Measurements from ENCODE around the gene HOXA13. TPM values are rescaled to one million over a fixed set of nuclear protein-coding genes. Genes with fewer than 3 reads are reported as not detected.

Gene HOXA13
- total and polyA plus RNA-seq, 4 donors, result 0.10 TPM; not detected in 3

DNA sequence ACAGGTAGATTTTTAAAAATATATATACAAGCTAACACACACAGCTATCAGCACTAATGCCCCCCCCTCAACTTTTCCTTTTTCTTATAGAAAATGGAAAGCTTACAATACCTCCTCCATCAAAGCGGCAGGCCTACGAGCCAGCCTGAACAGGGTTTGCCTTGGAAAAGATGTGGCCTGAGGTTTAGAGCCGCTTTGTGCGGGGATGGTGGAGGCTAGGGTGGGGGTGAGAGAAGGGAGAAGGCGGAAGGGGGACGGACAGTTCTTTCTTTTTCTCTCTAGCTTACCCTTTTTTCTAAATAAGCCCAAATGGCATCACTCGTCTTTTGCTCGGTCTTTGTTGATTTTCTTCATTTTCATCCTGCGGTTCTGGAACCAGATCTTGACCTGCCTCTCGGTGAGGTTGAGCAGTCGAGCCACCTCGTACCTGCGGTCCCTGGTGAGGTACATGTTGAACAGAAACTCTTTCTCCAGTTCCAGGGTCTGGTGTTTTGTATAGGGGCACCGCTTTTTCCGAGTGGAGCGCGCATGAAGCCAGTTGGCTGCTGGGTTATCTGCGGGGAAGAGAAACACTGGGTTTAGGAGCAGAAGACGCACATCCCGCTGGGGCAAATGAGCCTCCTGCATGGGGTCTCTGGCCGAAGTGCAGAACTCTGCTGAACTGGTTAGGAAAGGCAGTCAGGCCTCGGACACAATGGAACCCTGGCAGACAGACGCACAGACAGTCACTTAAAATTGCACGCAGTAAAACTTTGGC is 36.4 kb downstream of the HOXA13 start:
- Histone ChIP-seq H3K4me1 (ENCODE audit: control insufficient read depth, insufficient read depth, low read length) (peaks cover 72% of the 10 kb centered on the region), H3K27ac (ENCODE audit: low read depth, low read length) (peak overlapping the region; percentile 99), H3K9me3 (ENCODE audit: control insufficient read depth, insufficient read depth, low read length) (no peaks in the 10 kb centered on the region), H3K27me3 (ENCODE audit: control insufficient read depth, insufficient read depth, low read length) (peaks cover 47% of the 10 kb centered on the region), H3K4me3 (ENCODE audit: low read depth, low read length) (peak overlapping the region; percentile 63), H3K36me3 (ENCODE audit: control insufficient read depth, insufficient read depth, low read length) (peaks cover 24% of the 10 kb centered on the region)
- 42% methylated on average over 15 of the region's 24 CpGs for WGBS (ENCODE audit: insufficient coverage)
- DNase-seq (ENCODE audit: low read depth in 4 of 6, low spot score in 6 of 6), result no peak

DNA sequence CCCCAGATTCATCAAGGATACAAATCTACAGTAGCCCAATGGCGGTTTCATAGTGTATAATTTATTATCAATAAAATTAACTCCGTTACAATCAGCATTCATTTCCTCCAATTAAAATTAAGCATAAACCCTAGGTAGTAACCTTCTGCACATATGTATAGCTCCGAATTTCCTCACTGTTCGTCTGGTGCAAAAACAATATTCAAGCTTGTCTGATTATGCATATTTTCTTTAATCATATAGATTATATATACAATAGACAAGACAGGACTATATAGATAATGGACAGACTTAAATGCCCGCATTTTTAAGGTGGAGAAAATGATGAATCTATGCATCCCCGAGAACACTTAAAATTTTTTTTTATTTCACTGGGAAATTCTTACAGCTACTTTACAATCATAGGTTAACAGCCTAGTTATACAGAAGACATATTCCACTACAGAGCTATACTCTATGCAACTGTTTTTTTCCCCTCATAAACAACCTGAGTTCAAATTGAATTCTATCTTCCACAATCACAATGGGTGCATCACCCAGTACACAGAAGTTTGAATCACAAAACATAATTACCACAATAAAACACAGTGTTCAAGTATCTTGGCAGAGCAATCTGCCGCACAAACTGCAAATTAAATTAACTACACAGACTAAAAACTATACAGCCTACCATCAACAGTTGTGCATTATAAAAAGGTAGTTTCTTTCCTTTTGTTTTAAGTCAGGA is 37.2 kb downstream of the HOXA13 start:
- H3K4me3 ChIP-seq (ENCODE audit: low read depth, low read length), result peak overlapping the region; percentile 63
- peaks cover 74% of the 10 kb centered on the region for H3K4me1 ChIP-seq (ENCODE audit: control insufficient read depth, insufficient read depth, low read length)
- DNase-seq (ENCODE audit: low read depth in 4 of 6, low spot score in 6 of 6), result no peak
- 40% methylated on average over 1 of the region's 7 CpGs for WGBS (ENCODE audit: insufficient coverage)
- H3K27me3 ChIP-seq (ENCODE audit: control insufficient read depth, insufficient read depth, low read length), result peaks cover 49% of the 10 kb centered on the region
- H3K27ac ChIP-seq (ENCODE audit: low read depth, low read length), result peak overlapping the region; percentile 99
- peaks cover 24% of the 10 kb centered on the region for H3K36me3 ChIP-seq (ENCODE audit: control insufficient read depth, insufficient read depth, low read length)
- no peaks in the 10 kb centered on the region for H3K9me3 ChIP-seq (ENCODE audit: control insufficient read depth, insufficient read depth, low read length)

DNA sequence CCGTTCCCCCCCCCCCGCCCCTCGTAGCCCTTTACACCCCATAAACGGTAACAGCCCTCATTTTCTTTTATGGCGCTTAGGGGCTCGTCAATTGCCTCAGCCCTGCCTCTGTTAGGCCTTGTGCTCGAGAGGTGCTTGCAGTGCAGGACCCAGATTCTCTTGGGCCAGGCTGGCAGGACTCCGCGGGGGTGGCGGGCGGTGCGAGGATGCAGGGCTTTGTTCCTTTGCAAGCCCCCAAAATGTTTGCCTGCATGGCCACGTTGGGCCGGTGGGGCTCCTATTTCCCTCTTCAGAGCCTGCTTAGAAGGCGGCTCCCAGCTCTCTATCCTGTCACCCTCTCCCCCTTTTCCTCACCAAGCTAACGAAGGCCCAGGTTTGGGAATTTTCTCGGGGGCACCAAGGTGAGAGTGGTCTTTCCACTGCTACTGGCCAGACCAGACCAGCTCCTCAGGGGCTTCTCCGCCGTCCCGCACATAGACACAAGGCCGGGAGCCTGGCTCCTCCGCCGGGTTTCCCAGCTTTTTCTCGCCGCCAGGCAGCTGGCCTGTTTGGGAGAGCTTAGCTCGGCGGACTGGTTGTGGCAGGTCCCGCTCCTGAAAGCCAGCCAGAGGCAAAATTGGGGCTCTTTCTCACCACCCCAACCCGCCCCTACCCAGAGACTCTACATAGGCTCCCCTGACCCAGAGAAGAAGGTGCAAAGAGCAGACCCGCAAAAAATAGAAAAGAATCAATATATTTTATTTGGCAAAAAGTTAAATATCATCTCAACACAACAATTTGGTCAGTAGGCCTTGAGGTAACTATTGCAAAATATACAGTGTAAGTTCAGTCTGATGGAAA is 38.0 kb downstream of the HOXA13 start:
- Histone ChIP-seq H3K4me3 (ENCODE audit: low read depth, low read length) (peak overlapping the region; percentile 63), H3K4me1 (ENCODE audit: control insufficient read depth, insufficient read depth, low read length) (peaks cover 78% of the 10 kb centered on the region), H3K27ac (ENCODE audit: low read depth, low read length) (peak overlapping the region; percentile 99), H3K27me3 (ENCODE audit: control insufficient read depth, insufficient read depth, low read length) (peaks cover 42% of the 10 kb centered on the region), H3K36me3 (ENCODE audit: control insufficient read depth, insufficient read depth, low read length) (peaks cover 24% of the 10 kb centered on the region), H3K9me3 (ENCODE audit: control insufficient read depth, insufficient read depth, low read length) (no peaks in the 10 kb centered on the region)
- WGBS (ENCODE audit: insufficient coverage), result 23% methylated on average over 23 of the region's 30 CpGs
- DNase-seq (ENCODE audit: low read depth in 4 of 6, low spot score in 6 of 6), result no peak

DNA sequence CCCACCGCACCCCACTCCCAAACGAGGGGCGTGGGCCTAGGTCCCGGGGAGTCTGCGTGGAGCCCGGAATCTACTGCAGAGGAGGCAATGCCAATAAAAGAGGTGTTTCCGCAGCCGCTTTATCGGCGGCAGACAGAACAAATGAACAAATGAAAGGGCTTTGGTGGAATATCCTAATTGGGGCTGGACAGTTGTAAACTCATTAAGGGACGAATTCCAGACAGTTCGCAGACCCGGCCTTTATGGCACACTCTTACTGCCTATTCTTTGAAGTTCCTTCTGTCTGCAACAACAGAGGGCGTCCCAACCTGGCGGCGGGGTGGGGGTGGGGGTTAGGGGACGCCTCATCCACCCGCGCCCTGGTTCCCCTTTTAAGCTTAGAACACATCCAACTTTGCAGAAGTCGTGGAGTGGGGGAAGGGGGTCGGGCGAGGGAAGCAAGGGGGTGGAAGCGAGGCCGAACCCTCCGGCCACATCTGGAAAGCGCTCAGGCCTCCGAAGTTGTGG is 38.6 kb downstream of the HOXA13 start:
- Histone ChIP-seq H3K27ac (ENCODE audit: low read depth, low read length) (peak overlapping the region; percentile 99), H3K9me3 (ENCODE audit: control insufficient read depth, insufficient read depth, low read length) (no peaks in the 10 kb centered on the region), H3K4me1 (ENCODE audit: control insufficient read depth, insufficient read depth, low read length) (peaks cover 73% of the 10 kb centered on the region), H3K36me3 (ENCODE audit: control insufficient read depth, insufficient read depth, low read length) (peaks cover 24% of the 10 kb centered on the region), H3K27me3 (ENCODE audit: control insufficient read depth, insufficient read depth, low read length) (peaks cover 35% of the 10 kb centered on the region), H3K4me3 (ENCODE audit: low read depth, low read length) (peak overlapping the region; percentile 74)
- no peak for DNase-seq (ENCODE audit: low read depth in 4 of 6, low spot score in 6 of 6)
- WGBS (ENCODE audit: insufficient coverage), result 8% methylated on average over 13 of the region's 27 CpGs

DNA sequence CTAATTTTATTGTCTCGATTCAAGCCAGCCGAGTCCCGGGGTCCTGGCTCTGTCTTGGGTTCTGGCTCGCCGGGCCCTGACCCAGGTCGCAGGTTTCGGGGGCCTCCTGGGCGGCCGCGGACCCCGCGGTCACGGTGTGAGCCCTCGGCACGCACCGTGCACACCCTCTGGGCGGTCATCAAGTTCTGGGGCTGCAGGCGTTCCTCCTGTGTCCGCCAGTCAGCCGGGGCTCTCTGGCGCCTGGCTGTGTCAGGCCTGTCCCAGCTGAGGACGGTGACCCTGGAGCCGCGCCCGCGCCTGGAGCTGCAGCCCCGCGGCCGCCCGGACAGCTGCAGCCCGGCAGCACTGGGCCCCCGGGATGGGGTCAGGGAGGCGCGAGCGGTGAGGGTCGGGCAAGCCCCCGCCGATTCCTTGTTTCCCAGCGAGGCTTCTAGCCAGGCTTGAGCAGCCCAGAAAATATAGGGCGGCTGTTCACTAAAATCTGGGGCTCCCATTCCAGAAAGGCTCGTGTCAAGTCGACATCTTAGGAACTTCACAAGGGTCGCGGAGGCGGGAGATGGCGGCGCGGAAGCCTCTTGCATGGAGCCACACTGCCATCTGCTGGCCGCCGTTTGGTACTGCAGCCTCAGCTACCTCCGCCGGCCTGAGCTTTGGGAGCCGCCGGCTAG is 39.2 kb downstream of the HOXA13 start:
- Histone ChIP-seq H3K27ac (ENCODE audit: low read depth, low read length) (peak overlapping the region; percentile 99), H3K36me3 (ENCODE audit: control insufficient read depth, insufficient read depth, low read length) (peaks cover 24% of the 10 kb centered on the region), H3K27me3 (ENCODE audit: control insufficient read depth, insufficient read depth, low read length) (peaks cover 29% of the 10 kb centered on the region), H3K4me3 (ENCODE audit: low read depth, low read length) (peak overlapping the region; percentile 74), H3K9me3 (ENCODE audit: control insufficient read depth, insufficient read depth, low read length) (no peaks in the 10 kb centered on the region), H3K4me1 (ENCODE audit: control insufficient read depth, insufficient read depth, low read length) (peaks cover 67% of the 10 kb centered on the region)
- peak in 5 of 6 donors; percentile 83 to 97 (median 91) for DNase-seq (ENCODE audit: low read depth in 4 of 6, low spot score in 6 of 6)
- 1% methylated on average over 54 of the region's 54 CpGs for WGBS (ENCODE audit: insufficient coverage)

DNA sequence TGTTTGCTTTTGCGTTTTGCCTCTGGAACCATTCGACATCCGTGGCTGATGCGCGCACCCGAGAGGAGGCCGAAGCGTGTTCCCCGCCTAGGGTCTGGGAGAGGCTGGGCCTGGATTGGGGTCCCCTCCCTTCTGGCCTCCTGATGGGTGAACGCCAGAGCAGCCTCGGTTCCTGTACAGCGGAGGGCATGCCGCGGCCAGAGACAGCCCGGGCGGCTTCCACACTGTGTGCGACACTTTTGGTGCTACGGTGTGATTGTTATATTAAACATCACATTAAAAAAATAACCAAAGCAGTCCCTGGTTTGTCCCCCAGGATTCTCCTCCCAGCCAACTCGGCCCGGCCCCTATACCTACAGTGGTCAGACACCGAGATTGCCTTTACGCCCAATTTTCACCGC is 39.7 kb downstream of the HOXA13 start:
- Histone ChIP-seq H3K4me3 (ENCODE audit: low read depth, low read length) (peak overlapping the region; percentile 74), H3K9me3 (ENCODE audit: control insufficient read depth, insufficient read depth, low read length) (no peaks in the 10 kb centered on the region), H3K4me1 (ENCODE audit: control insufficient read depth, insufficient read depth, low read length) (peaks cover 67% of the 10 kb centered on the region), H3K27ac (ENCODE audit: low read depth, low read length) (peak overlapping the region; percentile 99), H3K36me3 (ENCODE audit: control insufficient read depth, insufficient read depth, low read length) (peaks cover 25% of the 10 kb centered on the region), H3K27me3 (ENCODE audit: control insufficient read depth, insufficient read depth, low read length) (peaks cover 24% of the 10 kb centered on the region)
- 19% methylated on average over 15 of the region's 23 CpGs for WGBS (ENCODE audit: insufficient coverage)
- peak in 2 of 6 donors; percentile 73 to 88 for DNase-seq (ENCODE audit: low read depth in 4 of 6, low spot score in 6 of 6)

DNA sequence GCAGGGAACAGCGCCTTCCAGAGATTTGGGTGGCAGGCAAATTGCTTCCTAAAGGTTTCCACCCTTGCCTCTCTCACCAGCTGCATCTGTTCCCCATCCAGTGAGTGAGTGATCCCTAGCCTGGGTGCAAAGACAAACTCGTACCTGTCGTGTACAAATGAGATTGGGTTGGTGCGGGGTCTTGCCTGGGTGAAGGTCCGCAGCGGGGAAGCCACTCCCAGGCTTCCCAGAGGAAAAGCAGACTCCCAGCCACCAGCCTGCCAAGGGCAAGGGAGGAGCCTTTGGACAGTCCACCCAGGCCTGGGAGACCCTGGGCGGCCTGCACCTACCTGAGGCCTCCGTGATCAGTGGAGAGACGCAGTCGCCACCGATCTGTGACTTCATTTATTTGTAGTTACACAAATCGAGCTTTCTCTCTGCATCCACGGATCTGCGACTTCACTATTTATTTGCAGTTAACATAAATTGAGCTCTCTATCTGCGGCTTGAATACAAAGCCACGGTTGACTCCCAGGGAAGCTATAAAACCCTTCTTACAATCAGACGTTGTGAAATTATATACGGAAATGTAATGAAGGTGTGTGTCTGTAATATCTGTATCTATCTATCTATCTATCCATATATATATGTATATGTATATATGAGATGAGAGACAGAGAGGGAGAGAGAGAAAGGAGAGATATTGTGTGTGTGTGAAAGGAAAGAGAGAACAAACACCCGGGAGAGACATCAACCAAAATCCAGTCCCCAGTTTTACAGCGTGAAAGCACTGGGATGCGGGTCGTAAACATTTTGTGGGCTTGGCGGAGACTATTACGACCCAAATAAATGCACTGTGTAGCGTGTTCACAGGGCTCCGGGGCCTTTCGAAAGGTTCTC is 40.4 kb downstream of the HOXA13 start:
- H3K9me3 ChIP-seq (ENCODE audit: control insufficient read depth, insufficient read depth, low read length), result no peaks in the 10 kb centered on the region
- peaks cover 25% of the 10 kb centered on the region for H3K36me3 ChIP-seq (ENCODE audit: control insufficient read depth, insufficient read depth, low read length)
- DNase-seq (ENCODE audit: low read depth in 4 of 6, low spot score in 6 of 6), result peak in 1 of 6 donors; percentile 83
- WGBS (ENCODE audit: insufficient coverage), result 37% methylated on average over 19 of the region's 27 CpGs
- H3K27ac ChIP-seq (ENCODE audit: low read depth, low read length), result peak overlapping the region; percentile 99
- peaks cover 67% of the 10 kb centered on the region for H3K4me1 ChIP-seq (ENCODE audit: control insufficient read depth, insufficient read depth, low read length)
- peaks cover 17% of the 10 kb centered on the region for H3K27me3 ChIP-seq (ENCODE audit: control insufficient read depth, insufficient read depth, low read length)
- H3K4me3 ChIP-seq (ENCODE audit: low read depth, low read length), result peak overlapping the region; percentile 74

DNA sequence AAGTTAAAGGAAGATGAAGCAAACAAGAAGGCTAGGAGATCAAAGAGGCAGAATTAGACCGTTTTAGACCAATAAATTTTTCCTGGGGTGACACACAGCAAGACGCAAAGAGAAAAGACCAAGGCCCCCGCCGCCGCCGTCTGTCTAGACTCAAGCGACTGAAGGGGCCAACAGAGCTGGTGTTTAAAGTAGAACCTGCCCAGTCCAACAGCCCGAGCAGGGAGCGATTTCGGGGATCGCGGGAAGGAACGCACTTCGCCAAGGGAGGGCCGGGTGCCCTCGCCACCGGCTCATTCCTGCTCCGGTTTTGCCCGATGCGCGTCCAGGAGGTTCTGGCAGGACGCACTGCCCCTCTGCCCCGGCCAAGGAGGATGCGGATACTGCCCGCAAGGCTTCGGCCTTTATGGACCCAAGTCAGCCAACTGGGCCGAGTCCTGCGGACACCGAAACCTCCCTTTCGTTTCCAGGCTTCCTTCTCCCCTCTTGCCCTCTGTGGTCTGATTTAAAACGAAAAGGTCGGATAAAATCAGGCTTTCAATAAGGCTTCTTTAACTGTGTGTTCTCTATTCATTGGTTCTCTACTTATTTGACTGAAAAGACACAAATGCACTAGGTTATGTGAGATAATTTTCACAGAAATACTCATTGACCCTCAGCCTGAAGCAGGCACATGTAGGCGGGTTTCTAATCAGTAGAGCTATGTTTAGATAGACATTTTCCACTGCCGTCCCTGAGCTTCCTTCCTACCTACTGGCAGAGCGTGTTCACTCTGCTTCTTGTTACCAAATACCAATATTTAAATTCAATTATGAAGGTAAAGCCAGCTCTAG is 41.2 kb downstream of the HOXA13 start:
- Histone ChIP-seq H3K4me3 (ENCODE audit: low read depth, low read length) (peak overlapping the region; percentile 74), H3K4me1 (ENCODE audit: control insufficient read depth, insufficient read depth, low read length) (peaks cover 67% of the 10 kb centered on the region), H3K27me3 (ENCODE audit: control insufficient read depth, insufficient read depth, low read length) (peaks cover 15% of the 10 kb centered on the region), H3K9me3 (ENCODE audit: control insufficient read depth, insufficient read depth, low read length) (no peaks in the 10 kb centered on the region), H3K27ac (ENCODE audit: low read depth, low read length) (peak overlapping the region; percentile 99), H3K36me3 (ENCODE audit: control insufficient read depth, insufficient read depth, low read length) (peaks cover 21% of the 10 kb centered on the region)
- 25% methylated on average over 28 of the region's 35 CpGs for WGBS (ENCODE audit: insufficient coverage)
- DNase-seq (ENCODE audit: low read depth in 4 of 6, low spot score in 6 of 6), result peak in 1 of 6 donors; percentile 72

All from spinal cord (tissue), 10 donors.